Chondrocyte (in vitro differentiated cells): Measurements from ENCODE around the gene SLC1A3. TPM values are rescaled to one million over a fixed set of nuclear protein-coding genes. Genes with fewer than 3 reads are reported as not detected.

Source experiments
- DNase-seq: peaks from one replicate; pipeline ENCODE4 v3.0.0; 2021; ENCODE audit warnings: mixed read lengths, low spot score
- H3K27ac Mint-ChIP-seq: one replicate; pipeline ENCODE4 v1.8.0; 2021; ENCODE audit warnings: mild to moderate bottlenecking, moderate library complexity, mixed read lengths; ENCODE audit not compliant: unreplicated experiment
- H3K27me3 Mint-ChIP-seq: 2 replicates; pipeline ENCODE4 v1.8.0; 2021; ENCODE audit warnings: low read depth, mixed read lengths
- H3K36me3 Mint-ChIP-seq: 2 replicates; pipeline ENCODE4 v1.8.0; 2021; ENCODE audit warnings: low read depth, mixed read lengths
- H3K4me1 Mint-ChIP-seq: 2 replicates; pipeline ENCODE4 v1.8.0; 2021; ENCODE audit warnings: low read depth, mild to moderate bottlenecking, mixed read lengths
- H3K4me3 Mint-ChIP-seq: one replicate; pipeline ENCODE4 v1.8.0; 2021; ENCODE audit warnings: mild to moderate bottlenecking, moderate library complexity, mixed read lengths; ENCODE audit not compliant: unreplicated experiment
- H3K9me3 Mint-ChIP-seq: 2 replicates; pipeline ENCODE4 v1.8.0; 2021; ENCODE audit warnings: low read depth, mixed read lengths
- total RNA-seq: library from RNA; stranded (reverse); gene quantifications from 3 replicates; pipeline ENCODE4 v1.2.1, GENCODE V29; 2021
- TF ChIP-seq, protein P1 (sequence below): fragments of 200-600 bp; sonication (generic); IDR thresholded peaks from 2 replicates; pipeline ENCODE4 v1.5.0; 2021; ENCODE audit warnings: antibody characterized with exemption, mild to moderate bottlenecking, moderate library complexity

The SLC1A3 gene
- total RNA-seq, 1 donor from 2014 or later = 1.8 TPM

DNA sequence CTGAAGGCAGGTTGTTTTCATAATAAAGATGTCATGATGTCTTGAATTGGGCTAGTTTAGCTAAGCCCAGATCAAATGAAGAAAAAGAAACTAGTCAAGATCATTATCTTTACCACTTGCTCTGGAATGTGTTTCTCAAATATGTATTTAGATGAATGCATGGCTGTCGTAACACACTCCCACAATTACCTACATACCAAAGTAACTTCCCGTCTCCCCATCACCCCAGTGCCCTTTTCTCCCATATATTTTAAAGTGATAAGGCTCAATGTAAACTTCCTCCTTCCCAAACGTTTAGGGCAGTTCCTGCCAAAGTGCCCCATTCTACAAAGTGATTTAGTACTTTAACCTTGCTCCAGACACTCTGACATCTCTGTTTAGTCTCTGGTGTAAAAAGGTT lies 61.4 kb downstream of the SLC1A3 start:
- no peak for DNase-seq
- TF ChIP-seq, protein P1, sequence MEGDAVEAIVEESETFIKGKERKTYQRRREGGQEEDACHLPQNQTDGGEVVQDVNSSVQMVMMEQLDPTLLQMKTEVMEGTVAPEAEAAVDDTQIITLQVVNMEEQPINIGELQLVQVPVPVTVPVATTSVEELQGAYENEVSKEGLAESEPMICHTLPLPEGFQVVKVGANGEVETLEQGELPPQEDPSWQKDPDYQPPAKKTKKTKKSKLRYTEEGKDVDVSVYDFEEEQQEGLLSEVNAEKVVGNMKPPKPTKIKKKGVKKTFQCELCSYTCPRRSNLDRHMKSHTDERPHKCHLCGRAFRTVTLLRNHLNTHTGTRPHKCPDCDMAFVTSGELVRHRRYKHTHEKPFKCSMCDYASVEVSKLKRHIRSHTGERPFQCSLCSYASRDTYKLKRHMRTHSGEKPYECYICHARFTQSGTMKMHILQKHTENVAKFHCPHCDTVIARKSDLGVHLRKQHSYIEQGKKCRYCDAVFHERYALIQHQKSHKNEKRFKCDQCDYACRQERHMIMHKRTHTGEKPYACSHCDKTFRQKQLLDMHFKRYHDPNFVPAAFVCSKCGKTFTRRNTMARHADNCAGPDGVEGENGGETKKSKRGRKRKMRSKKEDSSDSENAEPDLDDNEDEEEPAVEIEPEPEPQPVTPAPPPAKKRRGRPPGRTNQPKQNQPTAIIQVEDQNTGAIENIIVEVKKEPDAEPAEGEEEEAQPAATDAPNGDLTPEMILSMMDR = no peak
- no peak overlapping the region for H3K4me3 Mint-ChIP-seq
- no peak overlapping the region for H3K27ac Mint-ChIP-seq
- H3K27me3 Mint-ChIP-seq = peaks cover 2% of the 10 kb centered on the region
- H3K9me3 Mint-ChIP-seq = no peaks in the 10 kb centered on the region
- peaks cover 8% of the 10 kb centered on the region for H3K4me1 Mint-ChIP-seq
- H3K36me3 Mint-ChIP-seq = no peaks in the 10 kb centered on the region

DNA sequence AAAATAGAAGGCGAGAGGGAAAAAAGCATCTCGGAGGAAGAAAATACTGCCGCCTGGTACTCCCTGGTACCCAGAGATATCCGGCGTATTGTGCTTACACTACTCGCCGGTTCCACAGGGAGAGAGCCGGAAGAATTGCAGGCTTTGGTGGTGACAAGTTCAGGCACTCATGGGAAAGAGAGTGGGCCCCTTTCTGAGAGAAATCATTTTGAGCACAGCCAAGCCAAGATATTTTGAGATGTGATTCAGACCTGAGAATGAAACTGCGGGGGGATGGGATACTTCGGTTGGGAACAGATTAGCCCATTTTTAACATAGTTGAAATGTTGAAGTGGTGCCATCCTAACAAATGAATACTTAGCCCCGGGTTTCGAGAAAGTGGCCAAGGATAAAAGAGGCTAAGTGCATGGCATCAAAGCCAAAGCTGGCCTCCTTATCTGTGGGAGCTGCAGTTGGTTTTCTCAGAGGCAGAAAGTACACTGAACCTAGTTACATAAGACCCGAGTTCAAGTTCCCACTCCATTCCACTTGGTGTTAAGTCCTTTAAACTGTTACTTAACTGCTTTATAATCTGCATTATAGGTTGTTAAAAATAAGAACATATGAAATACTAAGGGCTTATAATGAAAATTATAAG lies 62.7 kb downstream of the SLC1A3 start:
- no peak overlapping the region for H3K27ac Mint-ChIP-seq

DNA sequence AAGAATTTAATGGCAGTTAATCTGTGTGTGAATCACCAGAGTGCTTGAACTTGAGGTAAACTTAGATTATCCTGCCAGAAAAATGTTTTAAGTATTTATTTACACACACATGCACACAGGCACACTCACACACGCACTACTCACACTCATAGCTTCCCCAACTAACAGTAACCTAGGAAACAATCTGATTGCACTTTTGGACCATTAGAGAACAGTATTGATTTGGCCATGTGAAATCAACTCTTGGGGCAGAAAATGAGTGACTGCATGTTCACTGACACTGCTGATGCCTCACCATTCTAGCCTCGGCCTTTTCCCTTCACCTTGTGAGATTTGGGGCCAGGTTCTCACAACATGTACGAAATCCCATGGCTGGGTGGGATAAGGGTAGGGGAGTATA lies 64.1 kb downstream of the SLC1A3 start:
- DNase-seq = no peak
- no peaks in the 10 kb centered on the region for H3K9me3 Mint-ChIP-seq

More for the DNA sequence above, 62.7 kb downstream of the SLC1A3 start:
- Mint-ChIP-seq H3K4me3 (no peak overlapping the region), H3K36me3 (no peaks in the 10 kb centered on the region), H3K27me3 (peaks cover 2% of the 10 kb centered on the region), H3K4me1 (peaks cover 8% of the 10 kb centered on the region), H3K9me3 (no peaks in the 10 kb centered on the region)
- no peak for DNase-seq
- TF ChIP-seq, protein P1 = no peak

DNA sequence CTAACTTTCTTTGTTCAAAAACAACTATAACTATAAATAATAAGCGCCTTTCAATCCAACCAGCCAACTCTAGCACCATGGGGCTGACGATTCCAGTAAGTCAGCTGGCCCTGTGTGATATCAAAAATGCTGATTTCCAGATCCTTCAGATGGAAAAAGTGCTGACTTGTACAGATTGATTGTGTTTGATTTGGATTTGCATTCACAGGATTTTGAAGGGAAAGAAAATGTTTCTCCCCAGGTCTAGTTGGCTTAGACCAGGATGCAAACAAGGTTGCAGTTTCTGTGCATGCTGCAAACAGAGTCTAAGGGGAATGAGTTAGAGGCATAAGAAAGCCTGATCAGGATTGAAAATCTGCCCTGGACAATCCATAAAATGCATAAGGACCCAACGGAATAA lies 68.9 kb downstream of the SLC1A3 start:
- no peaks in the 10 kb centered on the region for H3K9me3 Mint-ChIP-seq
- DNase-seq = no peak
- no peaks in the 10 kb centered on the region for H3K27me3 Mint-ChIP-seq
- TF ChIP-seq, protein P1 = no peak
- no peak overlapping the region for H3K27ac Mint-ChIP-seq
- no peak overlapping the region for H3K4me3 Mint-ChIP-seq
- H3K36me3 Mint-ChIP-seq = no peaks in the 10 kb centered on the region
- H3K4me1 Mint-ChIP-seq = no peaks in the 10 kb centered on the region

More for the DNA sequence above, 64.1 kb downstream of the SLC1A3 start:
- TF ChIP-seq, protein P1 = no peak
- Mint-ChIP-seq H3K27ac (no peak overlapping the region), H3K36me3 (no peaks in the 10 kb centered on the region), H3K4me1 (peaks cover 8% of the 10 kb centered on the region), H3K27me3 (peaks cover 2% of the 10 kb centered on the region), H3K4me3 (no peak overlapping the region)

DNA sequence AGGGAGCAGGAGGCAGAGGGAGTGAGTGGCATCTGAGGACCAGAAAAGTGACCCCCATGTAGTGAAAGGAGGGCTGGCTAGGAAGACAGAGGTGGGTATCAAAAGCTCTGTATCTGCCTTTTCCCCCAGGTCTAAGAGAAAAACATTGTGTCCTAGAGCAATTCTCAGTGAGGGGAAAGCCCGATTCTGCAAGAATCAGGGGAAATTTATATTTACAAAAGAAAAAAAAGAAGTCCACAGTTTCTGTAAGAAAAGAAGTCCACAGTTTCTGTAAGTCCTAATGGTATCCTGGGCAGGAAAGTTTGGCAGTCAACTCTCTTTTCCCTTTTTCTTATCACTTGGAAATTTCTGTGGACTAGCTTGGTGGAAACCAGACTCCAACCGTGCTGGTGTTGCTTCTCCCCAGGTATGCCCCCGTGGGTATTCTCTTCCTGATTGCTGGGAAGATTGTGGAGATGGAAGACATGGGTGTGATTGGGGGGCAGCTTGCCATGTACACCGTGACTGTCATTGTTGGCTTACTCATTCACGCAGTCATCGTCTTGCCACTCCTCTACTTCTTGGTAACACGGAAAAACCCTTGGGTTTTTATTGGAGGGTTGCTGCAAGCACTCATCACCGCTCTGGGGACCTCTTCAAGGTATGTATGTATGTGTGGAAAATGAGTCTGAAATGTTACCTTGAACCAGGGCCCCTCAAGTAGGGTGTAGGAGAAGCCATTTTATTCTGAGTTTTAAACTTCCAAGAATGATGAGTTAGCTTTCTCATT lies 73.0 kb downstream of the SLC1A3 start:
- TF ChIP-seq, protein P1 = no peak
- no peak overlapping the region for H3K4me3 Mint-ChIP-seq
- DNase-seq = no peak
- no peaks in the 10 kb centered on the region for H3K36me3 Mint-ChIP-seq
- H3K27ac Mint-ChIP-seq = no peak overlapping the region
- no peaks in the 10 kb centered on the region for H3K27me3 Mint-ChIP-seq
- no peaks in the 10 kb centered on the region for H3K9me3 Mint-ChIP-seq
- no peaks in the 10 kb centered on the region for H3K4me1 Mint-ChIP-seq
